HG02840 (cell line): Measurements from ENCODE around the gene PARP14.
A peak's percentile ranks its signal among the peaks of the same experiment; 100 is the strongest.
"Not testable (repeated sequence)": the region's sequence is repeated elsewhere in the genome, so short reads cannot be mapped to it uniquely, and the experiment has no call there.

Experiments used
- ATAC-seq: cut with Tn5 transposase; IDR thresholded peaks from one replicate; pipeline ENCODE4 v1.9.1; 2021; ENCODE audit warnings: mild to moderate bottlenecking, moderate library complexity, moderate number of reproducible peaks; ENCODE audit not compliant: unreplicated experiment, low FRiP score

Gene PARP14, protein sequence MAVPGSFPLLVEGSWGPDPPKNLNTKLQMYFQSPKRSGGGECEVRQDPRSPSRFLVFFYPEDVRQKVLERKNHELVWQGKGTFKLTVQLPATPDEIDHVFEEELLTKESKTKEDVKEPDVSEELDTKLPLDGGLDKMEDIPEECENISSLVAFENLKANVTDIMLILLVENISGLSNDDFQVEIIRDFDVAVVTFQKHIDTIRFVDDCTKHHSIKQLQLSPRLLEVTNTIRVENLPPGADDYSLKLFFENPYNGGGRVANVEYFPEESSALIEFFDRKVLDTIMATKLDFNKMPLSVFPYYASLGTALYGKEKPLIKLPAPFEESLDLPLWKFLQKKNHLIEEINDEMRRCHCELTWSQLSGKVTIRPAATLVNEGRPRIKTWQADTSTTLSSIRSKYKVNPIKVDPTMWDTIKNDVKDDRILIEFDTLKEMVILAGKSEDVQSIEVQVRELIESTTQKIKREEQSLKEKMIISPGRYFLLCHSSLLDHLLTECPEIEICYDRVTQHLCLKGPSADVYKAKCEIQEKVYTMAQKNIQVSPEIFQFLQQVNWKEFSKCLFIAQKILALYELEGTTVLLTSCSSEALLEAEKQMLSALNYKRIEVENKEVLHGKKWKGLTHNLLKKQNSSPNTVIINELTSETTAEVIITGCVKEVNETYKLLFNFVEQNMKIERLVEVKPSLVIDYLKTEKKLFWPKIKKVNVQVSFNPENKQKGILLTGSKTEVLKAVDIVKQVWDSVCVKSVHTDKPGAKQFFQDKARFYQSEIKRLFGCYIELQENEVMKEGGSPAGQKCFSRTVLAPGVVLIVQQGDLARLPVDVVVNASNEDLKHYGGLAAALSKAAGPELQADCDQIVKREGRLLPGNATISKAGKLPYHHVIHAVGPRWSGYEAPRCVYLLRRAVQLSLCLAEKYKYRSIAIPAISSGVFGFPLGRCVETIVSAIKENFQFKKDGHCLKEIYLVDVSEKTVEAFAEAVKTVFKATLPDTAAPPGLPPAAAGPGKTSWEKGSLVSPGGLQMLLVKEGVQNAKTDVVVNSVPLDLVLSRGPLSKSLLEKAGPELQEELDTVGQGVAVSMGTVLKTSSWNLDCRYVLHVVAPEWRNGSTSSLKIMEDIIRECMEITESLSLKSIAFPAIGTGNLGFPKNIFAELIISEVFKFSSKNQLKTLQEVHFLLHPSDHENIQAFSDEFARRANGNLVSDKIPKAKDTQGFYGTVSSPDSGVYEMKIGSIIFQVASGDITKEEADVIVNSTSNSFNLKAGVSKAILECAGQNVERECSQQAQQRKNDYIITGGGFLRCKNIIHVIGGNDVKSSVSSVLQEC (N-terminal part only)

DNA sequence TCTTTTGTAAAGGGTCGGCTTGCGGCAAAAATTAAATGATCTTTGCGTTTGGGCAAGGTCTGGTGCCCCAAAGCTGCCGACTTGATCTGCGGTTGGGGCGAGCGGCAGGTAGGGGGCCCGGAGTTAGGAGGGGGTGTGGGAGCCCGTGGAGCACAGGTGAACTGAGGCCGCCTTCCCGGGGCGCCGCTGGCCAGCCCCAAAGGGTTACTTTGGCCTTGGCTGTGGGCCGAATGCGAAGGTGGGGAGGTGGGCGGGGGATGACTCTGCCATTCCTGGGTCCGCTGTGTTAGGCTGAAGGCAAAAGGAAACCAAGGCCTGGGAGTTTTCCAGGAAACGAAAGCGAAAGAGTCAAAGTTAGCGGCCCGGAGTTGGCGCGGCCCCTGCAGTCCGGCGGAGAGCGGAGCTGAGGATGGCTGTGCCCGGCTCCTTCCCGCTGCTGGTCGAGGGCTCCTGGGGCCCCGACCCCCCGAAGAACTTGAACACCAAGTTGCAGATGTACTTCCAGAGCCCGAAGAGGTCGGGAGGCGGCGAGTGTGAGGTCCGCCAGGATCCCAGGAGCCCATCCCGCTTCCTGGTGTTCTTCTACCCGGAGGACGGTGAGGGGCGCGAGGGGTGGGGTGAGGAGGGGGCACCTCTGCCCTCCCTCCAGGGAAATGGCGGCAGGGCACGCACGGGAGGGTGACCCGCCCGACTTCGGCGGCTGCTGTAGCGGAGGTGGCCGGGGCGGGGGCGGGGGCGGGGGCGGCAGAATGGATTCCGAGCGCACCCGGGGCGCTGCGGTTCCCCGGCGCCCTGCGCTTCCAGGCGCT is at the start of gene PARP14:
PARP14 (plus strand) TSS at position 365 of the 809 bp plus-strand sequence; CDS start at position 410, 45 bp downstream.
- ATAC-seq: no peak

DNA sequence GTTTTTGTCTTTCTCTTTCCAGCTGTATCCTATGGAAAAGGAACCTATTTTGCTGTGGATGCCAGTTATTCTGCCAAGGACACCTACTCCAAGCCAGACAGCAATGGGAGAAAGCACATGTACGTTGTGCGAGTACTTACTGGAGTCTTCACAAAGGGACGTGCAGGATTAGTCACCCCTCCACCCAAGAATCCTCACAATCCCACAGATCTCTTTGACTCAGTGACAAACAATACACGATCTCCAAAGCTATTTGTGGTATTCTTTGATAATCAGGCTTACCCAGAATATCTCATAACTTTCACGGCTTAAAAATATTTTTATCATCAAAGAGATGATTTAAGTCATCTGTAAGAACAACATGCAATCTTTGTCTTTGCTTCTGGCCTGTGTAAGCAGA is 44.9 kb upstream of the PARP14 start:
- ATAC-seq: no peak

DNA sequence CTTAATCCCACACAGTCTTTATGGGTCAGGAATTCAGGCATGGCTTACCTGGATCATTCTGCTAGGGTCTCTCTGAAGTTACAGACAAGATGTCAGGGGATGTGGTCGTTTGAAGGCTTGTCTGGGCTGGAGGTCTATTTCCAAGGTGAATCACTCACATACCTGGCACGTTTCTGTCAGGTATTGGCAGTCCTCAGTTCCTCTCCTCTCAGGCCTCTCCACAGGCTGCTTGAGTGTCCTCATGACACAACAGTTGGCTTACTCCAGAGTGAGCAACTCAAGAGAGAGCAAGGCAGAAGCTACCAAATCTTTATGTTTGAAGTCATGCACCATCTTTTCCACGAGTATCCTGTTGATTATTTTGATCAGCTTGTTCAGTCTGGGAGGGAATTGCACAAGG is 43.9 kb upstream of the PARP14 start:
- ATAC-seq: no peak

DNA sequence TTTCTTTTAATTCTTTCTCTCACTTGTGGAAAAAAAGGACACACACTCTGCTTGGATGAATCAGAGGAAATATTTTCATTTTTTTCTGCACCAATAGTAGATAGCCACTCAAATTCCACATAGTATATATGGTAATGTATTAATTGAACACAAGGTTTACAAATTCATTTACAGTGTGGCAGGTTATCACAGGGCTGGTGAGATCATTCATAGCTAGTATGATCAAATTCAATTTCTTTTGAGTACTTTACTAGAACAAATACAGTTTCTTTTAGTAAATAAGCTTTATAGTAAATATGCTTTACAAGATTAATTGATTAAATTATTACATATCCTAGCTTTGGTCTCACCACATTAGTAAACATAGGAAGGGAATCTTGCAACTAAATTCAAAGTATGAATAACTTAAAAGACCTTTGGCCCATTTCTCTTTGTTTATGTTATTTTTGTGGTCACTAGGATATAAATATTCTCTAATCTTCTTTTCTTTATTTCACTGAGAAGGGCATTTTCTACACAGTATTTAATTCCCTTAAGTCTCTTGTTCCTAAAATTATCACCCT is 40.1 kb upstream of the PARP14 start:
- ATAC-seq: no peak

- peak; percentile 87 for ATAC-seq
These were observed 37.7 kb upstream of the PARP14 start for GRCh38 chr3:122642935-122643334.

DNA sequence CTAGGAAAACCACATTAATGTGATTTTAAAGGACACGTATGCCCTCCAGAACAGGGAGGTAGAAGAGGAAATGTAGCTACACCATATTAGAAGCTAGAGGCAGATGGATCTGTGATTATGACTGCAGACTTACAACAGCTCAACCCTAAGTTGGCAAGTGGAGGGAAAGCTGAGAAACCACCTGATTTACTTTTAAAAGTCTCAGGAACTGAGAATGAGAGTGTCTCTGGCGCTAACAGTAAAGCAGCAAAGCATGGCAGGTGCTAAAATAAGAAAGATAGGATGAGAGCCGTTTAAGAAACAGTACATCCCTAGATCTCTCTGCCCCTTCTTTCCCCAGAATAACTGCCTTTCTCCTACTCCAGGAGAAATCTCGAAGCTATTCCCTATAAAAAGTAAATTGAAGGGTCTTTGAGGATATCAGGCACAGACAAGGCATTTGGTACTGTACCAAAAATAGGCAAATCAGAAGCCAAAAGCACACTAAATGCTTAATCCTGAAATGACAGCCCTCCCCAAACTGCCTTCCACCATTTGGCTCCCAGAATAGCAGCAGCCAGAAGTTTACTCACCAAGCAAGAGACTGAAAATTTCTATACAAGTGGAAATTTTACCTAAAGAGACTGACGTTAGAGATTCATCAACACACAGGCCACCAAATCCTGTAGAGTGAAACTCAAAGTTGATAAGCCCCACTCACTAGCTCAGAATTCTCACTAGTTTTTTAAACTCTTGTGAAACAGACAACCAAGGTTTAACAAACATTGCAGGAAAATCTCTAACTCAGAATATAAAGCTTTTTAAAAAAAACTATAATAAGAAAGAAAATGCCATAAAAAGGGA is 34.3 kb upstream of the PARP14 start:
- no peak for ATAC-seq

DNA sequence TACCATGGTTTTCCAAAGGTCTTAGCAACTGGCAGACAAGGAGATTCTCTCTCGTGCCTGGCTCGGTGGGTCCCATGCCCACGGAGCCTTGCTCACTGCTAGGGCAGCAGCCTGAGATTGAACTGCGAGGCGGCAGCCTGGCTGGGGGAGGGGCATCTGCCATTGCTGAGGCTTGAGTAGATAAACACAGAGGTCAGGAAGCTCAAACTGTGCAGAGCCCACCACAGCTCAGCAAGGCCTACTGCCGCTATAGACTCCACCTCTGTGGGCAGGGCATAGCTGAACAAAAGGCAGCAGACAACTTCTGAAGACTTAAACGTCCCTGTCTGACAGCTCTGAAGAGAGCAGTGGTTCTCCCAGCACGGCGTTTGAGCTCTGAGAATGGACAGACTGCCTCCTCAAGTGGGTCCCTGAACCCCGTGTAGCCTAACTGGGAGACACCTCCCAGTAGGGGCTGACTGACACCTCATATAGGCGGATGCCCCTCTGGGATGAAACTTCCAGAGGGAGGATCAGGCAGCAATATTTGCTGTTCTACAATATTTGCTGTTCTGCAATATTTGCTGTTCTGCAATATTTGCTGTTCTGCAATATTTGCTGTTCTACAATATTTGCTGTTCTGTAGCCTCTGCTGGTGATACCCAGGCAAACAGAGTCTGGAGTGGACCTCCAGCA is 29.3 kb upstream of the PARP14 start:
- not testable (repeated sequence) for ATAC-seq

GRCh38 chr3:122651962-122652361 is 28.7 kb upstream of the PARP14 start:
- ATAC-seq: not testable (repeated sequence)

DNA sequence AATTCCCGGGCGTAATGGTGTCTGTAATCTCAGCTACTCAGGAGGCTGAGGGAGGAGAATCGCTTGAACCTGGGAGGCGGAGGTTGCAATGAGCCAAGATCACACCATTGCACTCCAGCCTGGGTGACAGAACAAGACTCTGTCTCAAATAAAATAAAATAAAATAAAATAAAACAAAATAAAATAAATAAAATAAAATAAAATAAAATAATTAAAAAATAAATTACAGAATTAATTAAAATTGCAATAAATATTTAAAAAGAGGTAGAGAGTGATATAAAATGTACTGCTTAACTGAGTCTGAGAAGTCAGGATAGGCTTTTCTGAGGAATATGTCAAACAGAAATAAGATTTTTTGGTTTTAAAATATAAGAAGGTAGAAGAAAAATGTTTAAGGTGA is 22.3 kb upstream of the PARP14 start:
- ATAC-seq: not testable (repeated sequence)

- no peak for ATAC-seq
These were observed 20.2 kb upstream of the PARP14 start for GRCh38 chr3:122660297-122660974.

- ATAC-seq: no peak
These were observed 19.0 kb upstream of the PARP14 start for GRCh38 chr3:122661633-122662032.

DNA sequence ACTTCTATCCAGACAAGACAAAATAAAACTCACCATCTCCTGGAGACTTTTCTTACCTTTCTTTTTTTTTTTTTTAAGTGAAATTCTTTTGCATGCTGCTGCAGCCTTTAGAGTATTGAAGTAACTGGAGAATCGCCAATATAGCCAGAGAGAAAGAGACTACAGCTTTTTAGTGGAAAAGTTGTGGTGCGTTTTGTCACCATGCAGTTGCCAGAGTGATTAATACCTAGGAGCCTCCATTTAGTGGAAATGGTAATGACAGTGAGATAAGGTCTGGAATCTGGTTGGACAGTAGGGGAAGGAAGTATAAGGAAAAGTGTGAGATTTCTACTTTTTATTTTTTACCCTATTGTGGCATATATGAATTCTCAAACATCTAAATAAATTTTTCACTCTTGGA is 18.1 kb upstream of the PARP14 start:
- no peak for ATAC-seq

GRCh38 chr3:122665226-122665786 is 15.3 kb upstream of the PARP14 start:
- ATAC-seq: no peak

DNA sequence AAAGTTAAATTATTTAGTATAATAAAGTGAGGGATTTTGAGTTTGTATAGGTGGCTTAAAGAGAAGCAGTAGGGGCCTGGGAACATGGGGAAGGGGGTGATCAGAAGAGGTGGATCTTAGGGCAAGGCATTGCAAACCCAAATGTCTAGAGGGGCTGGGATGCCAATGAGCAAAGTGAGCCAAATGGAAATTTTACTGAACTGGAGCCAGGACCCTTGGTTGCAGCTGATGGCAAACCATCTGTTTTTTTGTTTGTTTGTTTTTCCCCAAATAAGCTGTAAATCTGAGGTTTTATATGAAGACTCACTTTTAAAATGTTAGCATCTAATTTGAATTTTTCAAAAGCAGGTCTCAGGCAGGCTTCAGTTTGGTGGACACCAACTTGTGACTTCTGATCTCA is 14.8 kb upstream of the PARP14 start:
- ATAC-seq: no peak

DNA sequence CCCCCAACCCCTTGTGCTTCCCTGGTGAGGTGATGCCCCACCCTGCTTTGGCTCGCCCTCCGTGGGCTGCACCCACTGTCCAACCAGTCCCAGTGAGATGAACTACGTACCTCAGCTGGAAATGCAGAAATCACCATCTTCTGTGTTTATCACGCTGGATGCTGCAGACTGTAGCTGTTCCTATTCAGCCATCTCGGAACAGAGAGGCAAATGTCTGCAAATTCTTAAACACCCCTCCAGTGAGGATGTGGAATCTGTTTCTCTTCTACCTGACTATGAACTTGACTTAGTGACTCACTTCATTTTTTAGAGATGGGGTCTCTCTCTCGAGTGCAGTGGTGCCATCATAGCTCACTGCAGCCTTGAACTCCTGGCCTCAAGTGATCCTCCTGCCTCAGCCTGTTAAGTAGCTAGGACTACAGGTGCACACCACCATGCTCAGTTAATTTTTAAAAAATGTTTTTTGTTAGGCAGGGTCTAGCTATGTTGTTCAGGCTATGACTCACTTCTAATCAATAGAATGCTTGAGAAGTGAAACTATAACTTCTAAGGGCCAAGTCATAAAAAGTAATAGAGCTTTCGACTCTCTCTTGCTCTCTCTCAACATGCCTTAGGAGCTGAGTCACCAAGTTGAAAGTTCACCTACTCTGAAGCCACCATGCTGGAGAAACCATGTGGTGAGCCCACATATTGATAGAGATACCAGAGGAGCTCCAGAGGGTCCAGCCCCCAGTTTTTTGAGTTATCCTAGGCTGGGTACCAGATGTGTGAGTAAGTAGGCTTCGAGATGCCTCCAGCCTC is 11.5 kb upstream of the PARP14 start:
- no peak for ATAC-seq

DNA sequence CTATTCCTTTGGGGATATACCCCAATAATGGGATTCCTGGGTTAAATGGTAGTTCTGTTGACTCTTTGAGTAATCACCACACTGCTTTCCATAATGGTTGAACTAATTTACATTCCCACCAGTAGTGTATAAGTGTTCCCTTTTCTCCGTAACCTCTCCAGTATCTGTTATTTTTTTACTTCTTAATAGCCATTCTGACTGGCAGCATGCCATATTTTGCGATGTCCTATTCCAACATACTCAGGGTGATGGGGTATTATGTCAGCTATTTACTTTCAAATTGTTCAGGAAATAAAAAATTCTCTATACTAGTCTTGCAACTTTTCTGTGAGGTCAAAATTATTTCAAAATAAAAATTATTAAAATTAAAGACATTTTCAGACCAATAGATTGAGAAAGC is 9.1 kb upstream of the PARP14 start:
- no peak for ATAC-seq
